ENCODE results near the gene SAPCD2.

The SAPCD2 gene

GRCh38 chr9:137070906-137071275 lies 534 bp upstream of the SAPCD2 start:
- Histone ChIP-seq H3K9ac (ENCODE audit: low read depth in 1 of 2, low read length in 2 of 2) (peak overlapping the region; percentile 49 to 54), H3K9me3 (ENCODE audit: control insufficient read depth in 1 of 2, low read length in 2 of 2) (no peaks in the 10 kb centered on the region), H3K4me1 (ENCODE audit: control insufficient read depth in 1 of 2, insufficient read depth in 2 of 2, low read length in 2 of 2) (peaks cover 33 to 48% of the 10 kb centered on the region in 2 donors), H3K27me3 (ENCODE audit: control insufficient read depth in 1 of 2, insufficient read depth in 2 of 2, low read length in 2 of 2) (no peaks in the 10 kb centered on the region), H3K27ac (ENCODE audit: low read depth, low read length) (no peak overlapping the region), H3K4me3 (ENCODE audit: low read depth in 1 of 2, low read length in 2 of 2) (peak overlapping the region; percentile 50 to 62), H3K36me3 (ENCODE audit: control insufficient read depth in 1 of 2, insufficient read depth in 2 of 2, low read length in 2 of 2) (no peaks in the 10 kb centered on the region)

- peak overlapping the region; percentile 50 to 62 for H3K4me3 ChIP-seq (ENCODE audit: low read depth in 1 of 2, low read length in 2 of 2)
- H3K27me3 ChIP-seq (ENCODE audit: control insufficient read depth in 1 of 2, insufficient read depth in 2 of 2, low read length in 2 of 2) = no peaks in the 10 kb centered on the region
- H3K36me3 ChIP-seq (ENCODE audit: control insufficient read depth in 1 of 2, insufficient read depth in 2 of 2, low read length in 2 of 2) = peaks cover 0 to 5% of the 10 kb centered on the region in 2 donors
- peak overlapping the region in 1 of 2 donors; percentile 39 for H3K9ac ChIP-seq (ENCODE audit: low read depth in 1 of 2, low read length in 2 of 2)
- peaks cover 33 to 42% of the 10 kb centered on the region in 2 donors for H3K4me1 ChIP-seq (ENCODE audit: control insufficient read depth in 1 of 2, insufficient read depth in 2 of 2, low read length in 2 of 2)
- no peak overlapping the region for H3K27ac ChIP-seq (ENCODE audit: low read depth, low read length)
- H3K9me3 ChIP-seq (ENCODE audit: control insufficient read depth in 1 of 2, low read length in 2 of 2) = no peaks in the 10 kb centered on the region
Measured at GRCh38 chr9:137069508-137070091, 757 bp downstream of the SAPCD2 start.

- Histone ChIP-seq H3K27ac (ENCODE audit: low read depth, low read length) (no peak overlapping the region), H3K4me3 (ENCODE audit: low read depth in 1 of 2, low read length in 2 of 2) (peak overlapping the region; percentile 50 to 62), H3K9me3 (ENCODE audit: control insufficient read depth in 1 of 2, low read length in 2 of 2) (no peaks in the 10 kb centered on the region), H3K27me3 (ENCODE audit: control insufficient read depth in 1 of 2, insufficient read depth in 2 of 2, low read length in 2 of 2) (no peaks in the 10 kb centered on the region), H3K9ac (ENCODE audit: low read depth in 1 of 2, low read length in 2 of 2) (peak overlapping the region; percentile 39 to 44), H3K36me3 (ENCODE audit: control insufficient read depth in 1 of 2, insufficient read depth in 2 of 2, low read length in 2 of 2) (peaks cover 0 to 5% of the 10 kb centered on the region in 2 donors), H3K4me1 (ENCODE audit: control insufficient read depth in 1 of 2, insufficient read depth in 2 of 2, low read length in 2 of 2) (peaks cover 29 to 34% of the 10 kb centered on the region in 2 donors)
Measured at GRCh38 chr9:137068539-137069507, 1.5 kb downstream of the SAPCD2 start.

GRCh38 chr9:137067860-137068538 lies 2.4 kb downstream of the SAPCD2 start:
- no peak overlapping the region for H3K27ac ChIP-seq (ENCODE audit: low read depth, low read length)
- peaks cover 0 to 5% of the 10 kb centered on the region in 2 donors for H3K36me3 ChIP-seq (ENCODE audit: control insufficient read depth in 1 of 2, insufficient read depth in 2 of 2, low read length in 2 of 2)
- peaks cover 24 to 28% of the 10 kb centered on the region in 2 donors for H3K4me1 ChIP-seq (ENCODE audit: control insufficient read depth in 1 of 2, insufficient read depth in 2 of 2, low read length in 2 of 2)
- peak overlapping the region; percentile 41 to 44 for H3K9ac ChIP-seq (ENCODE audit: low read depth in 1 of 2, low read length in 2 of 2)
- H3K27me3 ChIP-seq (ENCODE audit: control insufficient read depth in 1 of 2, insufficient read depth in 2 of 2, low read length in 2 of 2) = no peaks in the 10 kb centered on the region
- no peaks in the 10 kb centered on the region for H3K9me3 ChIP-seq (ENCODE audit: control insufficient read depth in 1 of 2, low read length in 2 of 2)
- no peak overlapping the region for H3K4me3 ChIP-seq (ENCODE audit: low read depth in 1 of 2, low read length in 2 of 2)

- no peak overlapping the region for H3K27ac ChIP-seq (ENCODE audit: low read depth, low read length)
- no peak overlapping the region for H3K9ac ChIP-seq (ENCODE audit: low read depth in 1 of 2, low read length in 2 of 2)
- H3K4me1 ChIP-seq (ENCODE audit: control insufficient read depth in 1 of 2, insufficient read depth in 2 of 2, low read length in 2 of 2) = peaks cover 23 to 26% of the 10 kb centered on the region in 2 donors
- no peak overlapping the region for H3K4me3 ChIP-seq (ENCODE audit: low read depth in 1 of 2, low read length in 2 of 2)
- peaks cover 0 to 5% of the 10 kb centered on the region in 2 donors for H3K36me3 ChIP-seq (ENCODE audit: control insufficient read depth in 1 of 2, insufficient read depth in 2 of 2, low read length in 2 of 2)
- H3K27me3 ChIP-seq (ENCODE audit: control insufficient read depth in 1 of 2, insufficient read depth in 2 of 2, low read length in 2 of 2) = no peaks in the 10 kb centered on the region
- no peaks in the 10 kb centered on the region for H3K9me3 ChIP-seq (ENCODE audit: control insufficient read depth in 1 of 2, low read length in 2 of 2)
Measured at GRCh38 chr9:137066096-137066861, 4.1 kb downstream of the SAPCD2 start.

GRCh38 chr9:137065336-137065967 lies 4.9 kb downstream of the SAPCD2 start:
- Histone ChIP-seq H3K4me3 (ENCODE audit: low read depth in 1 of 2, low read length in 2 of 2) (no peak overlapping the region), H3K9ac (ENCODE audit: low read depth in 1 of 2, low read length in 2 of 2) (no peak overlapping the region), H3K36me3 (ENCODE audit: control insufficient read depth in 1 of 2, insufficient read depth in 2 of 2, low read length in 2 of 2) (peaks cover 0 to 5% of the 10 kb centered on the region in 2 donors)

GRCh38 chr9:137064880-137065164 lies 5.5 kb downstream of the SAPCD2 start:
- Histone ChIP-seq H3K4me1 (ENCODE audit: control insufficient read depth in 1 of 2, insufficient read depth in 2 of 2, low read length in 2 of 2) (peaks cover 17 to 20% of the 10 kb centered on the region in 2 donors), H3K9ac (ENCODE audit: low read depth in 1 of 2, low read length in 2 of 2) (no peak overlapping the region), H3K36me3 (ENCODE audit: control insufficient read depth in 1 of 2, insufficient read depth in 2 of 2, low read length in 2 of 2) (peaks cover 0 to 5% of the 10 kb centered on the region in 2 donors), H3K4me3 (ENCODE audit: low read depth in 1 of 2, low read length in 2 of 2) (no peak overlapping the region), H3K9me3 (ENCODE audit: control insufficient read depth in 1 of 2, low read length in 2 of 2) (no peaks in the 10 kb centered on the region), H3K27ac (ENCODE audit: low read depth, low read length) (no peak overlapping the region), H3K27me3 (ENCODE audit: control insufficient read depth in 1 of 2, insufficient read depth in 2 of 2, low read length in 2 of 2) (no peaks in the 10 kb centered on the region)

More at GRCh38 chr9:137065336-137065967, 4.9 kb downstream of the SAPCD2 start:
- peaks cover 17 to 20% of the 10 kb centered on the region in 2 donors for H3K4me1 ChIP-seq (ENCODE audit: control insufficient read depth in 1 of 2, insufficient read depth in 2 of 2, low read length in 2 of 2)
- no peaks in the 10 kb centered on the region for H3K27me3 ChIP-seq (ENCODE audit: control insufficient read depth in 1 of 2, insufficient read depth in 2 of 2, low read length in 2 of 2)
- H3K9me3 ChIP-seq (ENCODE audit: control insufficient read depth in 1 of 2, low read length in 2 of 2) = no peaks in the 10 kb centered on the region
- H3K27ac ChIP-seq (ENCODE audit: low read depth, low read length) = no peak overlapping the region

GRCh38 chr9:137064027-137064879 lies 6.1 kb downstream of the SAPCD2 start:
- Histone ChIP-seq H3K4me3 (ENCODE audit: low read depth in 1 of 2, low read length in 2 of 2) (no peak overlapping the region), H3K9ac (ENCODE audit: low read depth in 1 of 2, low read length in 2 of 2) (no peak overlapping the region), H3K27me3 (ENCODE audit: control insufficient read depth in 1 of 2, insufficient read depth in 2 of 2, low read length in 2 of 2) (no peaks in the 10 kb centered on the region), H3K27ac (ENCODE audit: low read depth, low read length) (no peak overlapping the region), H3K36me3 (ENCODE audit: control insufficient read depth in 1 of 2, insufficient read depth in 2 of 2, low read length in 2 of 2) (peaks cover 0 to 5% of the 10 kb centered on the region in 2 donors), H3K9me3 (ENCODE audit: control insufficient read depth in 1 of 2, low read length in 2 of 2) (no peaks in the 10 kb centered on the region), H3K4me1 (ENCODE audit: control insufficient read depth in 1 of 2, insufficient read depth in 2 of 2, low read length in 2 of 2) (peaks cover 14 to 15% of the 10 kb centered on the region in 2 donors)

Data from duodenal mucosa (tissue), 2 donors.